ENCODE measurements around the gene MYEOV. TPM values are rescaled to one million over a fixed set of nuclear protein-coding genes. Genes with fewer than 3 reads are reported as not detected.

Gene MYEOV
- total RNA-seq, result under 1 TPM; 0.52 to 0.77 TPM
- polyA plus RNA-seq, result under 1 TPM; 0.37 to 0.82 TPM
- long read RNA-seq, donor 1, result 0 reads
- long read RNA-seq, donor 2, result 0 reads
- long read RNA-seq, donor 3, result 0 reads
- long read RNA-seq, donor 4, result 0 reads
- long read RNA-seq, donor 5, partial matches to known transcripts, result 0 of 1 reads
- long read RNA-seq, donor 5, other reads (novel, unspliced or antisense), result 0 of 1 reads

DNA sequence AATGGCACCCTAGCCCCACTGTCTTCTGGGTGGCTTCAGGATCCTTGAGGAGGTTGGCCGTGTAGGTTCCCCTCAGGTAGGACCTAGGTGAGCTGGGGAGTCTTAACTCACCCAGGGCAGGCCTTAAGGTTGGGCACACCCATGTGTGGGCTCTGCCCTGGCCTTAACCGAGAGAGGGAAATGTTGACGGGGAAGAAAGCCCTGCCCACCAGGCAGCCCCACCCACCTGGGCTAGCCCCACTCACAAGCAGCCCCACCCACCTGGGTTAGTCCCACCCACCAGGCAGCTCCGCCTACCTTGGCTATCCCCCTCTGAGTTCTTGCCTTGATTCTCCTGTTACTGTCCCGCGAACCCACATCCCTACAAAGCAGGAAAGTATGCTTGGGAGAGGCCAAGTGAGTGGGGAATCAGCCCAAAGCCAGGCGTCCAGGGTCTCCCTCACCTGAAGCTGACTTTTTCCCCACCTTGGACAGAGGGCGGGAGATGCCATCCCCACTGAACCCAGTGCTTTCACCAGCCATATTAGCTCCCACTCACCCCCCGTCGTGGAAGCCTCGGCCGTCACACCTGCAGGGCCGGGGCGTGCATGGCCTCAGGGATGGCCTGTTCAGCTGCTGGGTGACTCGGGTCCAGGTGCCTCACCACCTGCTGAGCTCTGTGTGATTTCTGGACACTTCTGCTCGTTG is at the start of gene MYEOV:
TSS of gene MYEOV (plus strand) at position 337 of the 687 bp plus-strand sequence. CDS start 1,200 bp downstream, outside the sequence.
- H3K9me3 ChIP-seq (ENCODE audit: control insufficient read depth in 4 of 4, insufficient read depth in 3 of 4, low read length in 3 of 4), result no peaks in the 10 kb centered on the region
- DNase-seq, result peak in 1 of 3 donors; percentile 43
- no peaks in the 10 kb centered on the region for H3K27me3 ChIP-seq (ENCODE audit: control insufficient read depth in 3 of 3, insufficient read depth in 3 of 3, low read length in 2 of 3)
- H3K4me1 ChIP-seq (ENCODE audit: control insufficient read depth in 5 of 5, insufficient read depth in 5 of 5, low read length in 5 of 5), result peaks cover 0 to 51% (median 26%) of the 10 kb centered on the region in 5 donors
- no peak within 1 kb of the TSS for H3K27ac ChIP-seq (ENCODE audit: low read depth in 1 of 2, low read length in 1 of 2)
- 81% methylated on average over 16 of the region's 16 CpGs for WGBS, 2 donors
- no peak within 1 kb of the TSS for H3K9ac ChIP-seq (ENCODE audit: insufficient read depth in 1 of 2, low read length in 2 of 2)
- no peak within 1 kb of the TSS for H3K4me3 ChIP-seq
- peak; percentile 15 for ATAC-seq (ENCODE audit: insufficient read depth, low FRiP score)
- H3K36me3 ChIP-seq (ENCODE audit: control insufficient read depth in 4 of 4, insufficient read depth in 4 of 4, low read length in 4 of 4), result no peaks in the 10 kb centered on the region
- TF ChIP-seq, protein P1, sequence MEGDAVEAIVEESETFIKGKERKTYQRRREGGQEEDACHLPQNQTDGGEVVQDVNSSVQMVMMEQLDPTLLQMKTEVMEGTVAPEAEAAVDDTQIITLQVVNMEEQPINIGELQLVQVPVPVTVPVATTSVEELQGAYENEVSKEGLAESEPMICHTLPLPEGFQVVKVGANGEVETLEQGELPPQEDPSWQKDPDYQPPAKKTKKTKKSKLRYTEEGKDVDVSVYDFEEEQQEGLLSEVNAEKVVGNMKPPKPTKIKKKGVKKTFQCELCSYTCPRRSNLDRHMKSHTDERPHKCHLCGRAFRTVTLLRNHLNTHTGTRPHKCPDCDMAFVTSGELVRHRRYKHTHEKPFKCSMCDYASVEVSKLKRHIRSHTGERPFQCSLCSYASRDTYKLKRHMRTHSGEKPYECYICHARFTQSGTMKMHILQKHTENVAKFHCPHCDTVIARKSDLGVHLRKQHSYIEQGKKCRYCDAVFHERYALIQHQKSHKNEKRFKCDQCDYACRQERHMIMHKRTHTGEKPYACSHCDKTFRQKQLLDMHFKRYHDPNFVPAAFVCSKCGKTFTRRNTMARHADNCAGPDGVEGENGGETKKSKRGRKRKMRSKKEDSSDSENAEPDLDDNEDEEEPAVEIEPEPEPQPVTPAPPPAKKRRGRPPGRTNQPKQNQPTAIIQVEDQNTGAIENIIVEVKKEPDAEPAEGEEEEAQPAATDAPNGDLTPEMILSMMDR (IDR thresholded peaks at IDR 0.05; ENCODE audit: control extremely low read depth, extremely low read depth), result no peak

DNA sequence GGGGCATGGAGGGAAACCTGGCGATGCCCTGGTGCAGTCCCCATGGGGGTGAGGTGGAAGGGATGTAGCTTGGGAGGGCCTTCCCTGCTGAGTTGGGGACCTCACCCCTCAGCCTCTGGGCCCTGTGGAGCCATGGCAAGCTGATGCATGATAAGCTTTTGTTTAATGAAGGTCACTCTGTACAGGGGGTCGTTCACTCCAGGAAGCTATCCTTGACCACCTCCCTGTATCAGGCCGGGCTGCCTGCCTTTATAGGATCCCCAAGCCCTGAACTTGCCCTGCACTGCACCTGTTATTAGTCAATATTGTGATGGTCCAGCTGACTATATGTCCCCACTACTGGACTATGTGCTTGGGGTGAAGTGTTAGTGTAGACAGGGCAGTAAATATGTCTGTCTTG is 49.7 kb upstream of the MYEOV start:
- TF ChIP-seq, protein P1 (IDR thresholded peaks at IDR 0.05; ENCODE audit: control extremely low read depth, extremely low read depth), result no peak
- no peak for DNase-seq
- Histone ChIP-seq H3K9me3 (ENCODE audit: control insufficient read depth in 4 of 4, insufficient read depth in 3 of 4, low read length in 3 of 4) (no peaks in the 10 kb centered on the region), H3K27me3 (ENCODE audit: control insufficient read depth in 3 of 3, insufficient read depth in 3 of 3, low read length in 2 of 3) (no peaks in the 10 kb centered on the region), H3K36me3 (ENCODE audit: control insufficient read depth in 4 of 4, insufficient read depth in 4 of 4, low read length in 4 of 4) (no peaks in the 10 kb centered on the region), H3K27ac (ENCODE audit: low read depth in 1 of 2, low read length in 1 of 2) (no peak overlapping the region), H3K4me1 (ENCODE audit: control insufficient read depth in 5 of 5, insufficient read depth in 5 of 5, low read length in 5 of 5) (peaks cover 0 to 18% (median 13%) of the 10 kb centered on the region in 5 donors), H3K9ac (ENCODE audit: insufficient read depth in 1 of 2, low read length in 2 of 2) (no peak overlapping the region), H3K4me3 (no peak overlapping the region)
- WGBS, 2 donors, result 86 to 91% methylated on average over 3 of the region's 3 CpGs
- no peak for ATAC-seq (ENCODE audit: insufficient read depth, low FRiP score)

DNA sequence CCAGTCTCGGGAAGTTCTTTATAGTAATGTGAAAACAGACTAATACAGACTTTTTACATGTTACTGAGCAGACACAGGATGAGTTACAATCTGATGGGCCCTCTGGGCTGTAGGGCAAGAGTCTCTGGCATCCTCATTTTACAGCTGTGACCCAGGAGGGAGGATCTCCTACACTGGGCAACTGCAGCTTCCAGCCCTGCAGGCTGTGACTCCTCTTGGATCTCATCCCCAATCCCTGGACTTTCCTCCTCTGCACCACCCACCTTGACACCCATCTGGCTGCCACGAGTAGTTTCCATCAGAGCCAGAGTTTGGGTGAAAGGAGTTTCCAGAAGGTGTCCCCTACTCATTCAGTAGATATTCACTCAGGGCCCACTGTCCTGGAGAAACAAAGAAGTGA is 48.9 kb upstream of the MYEOV start:
- Histone ChIP-seq H3K9me3 (ENCODE audit: control insufficient read depth in 4 of 4, insufficient read depth in 3 of 4, low read length in 3 of 4) (no peaks in the 10 kb centered on the region), H3K4me1 (ENCODE audit: control insufficient read depth in 5 of 5, insufficient read depth in 5 of 5, low read length in 5 of 5) (peaks cover 0 to 26% (median 13%) of the 10 kb centered on the region in 5 donors), H3K27me3 (ENCODE audit: control insufficient read depth in 3 of 3, insufficient read depth in 3 of 3, low read length in 2 of 3) (no peaks in the 10 kb centered on the region), H3K27ac (ENCODE audit: low read depth in 1 of 2, low read length in 1 of 2) (no peak overlapping the region), H3K9ac (ENCODE audit: insufficient read depth in 1 of 2, low read length in 2 of 2) (no peak overlapping the region), H3K36me3 (ENCODE audit: control insufficient read depth in 4 of 4, insufficient read depth in 4 of 4, low read length in 4 of 4) (no peaks in the 10 kb centered on the region), H3K4me3 (no peak overlapping the region)
- TF ChIP-seq, protein P1 (IDR thresholded peaks at IDR 0.05; ENCODE audit: control extremely low read depth, extremely low read depth), result no peak
- 88 to 89% methylated on average over 2 of the region's 2 CpGs for WGBS, 2 donors
- no peak for DNase-seq
- ATAC-seq (ENCODE audit: insufficient read depth, low FRiP score), result no peak

Data from lung (tissue), 16 donors.